Measurements from ENCODE around the gene KCNT1. TPM values are rescaled to one million over a fixed set of nuclear protein-coding genes. Genes with fewer than 3 reads are reported as not detected.

Gene KCNT1
- total RNA-seq, 1 experiment from 2014 or later = 0.68 TPM

- peaks cover 0 to 9% of the 10 kb centered on the region in 2 experiments; a peak in 2 of 4 replicates for H3K4me1 Mint-ChIP-seq
- Histone ChIP-seq H3K23ac (ENCODE audit: insufficient read length, low read depth, low read length) (no peak overlapping the region), H3K23me2 (ENCODE audit: insufficient read length, low read depth, low read length, poor library complexity, severe bottlenecking) (no peaks in the 10 kb centered on the region), H2BK12ac (ENCODE audit: insufficient read length, low read depth, low read length) (no peak overlapping the region), H4K91ac (ENCODE audit: insufficient read length, low read depth, low read length) (no peak overlapping the region), H3K56ac (ENCODE audit: insufficient read length, low read depth, low read length) (no peak overlapping the region), H3T11ph (ENCODE audit: low read length) (no peak overlapping the region), H2BK20ac (ENCODE audit: low read depth, low read length, poor library complexity, severe bottlenecking) (no peak overlapping the region), H4K5ac (ENCODE audit: insufficient read length, low read depth, low read length) (no peak overlapping the region), H3K79me2 (ENCODE audit: insufficient read depth, low read length) (no peaks in the 10 kb centered on the region), H3K9me3 (ENCODE audit: control insufficient read depth, low read depth, low read length) (no peaks in the 10 kb centered on the region), H2AFZ (ENCODE audit: low read length) (no peak overlapping the region), H3K4me1 (ENCODE audit: insufficient read depth, low read length) (no peaks in the 10 kb centered on the region), H2BK15ac (ENCODE audit: low read depth, low read length) (no peak overlapping the region), H2AK5ac (ENCODE audit: insufficient read length, low read length) (no peak overlapping the region), H3K4me2 (ENCODE audit: insufficient read depth, insufficient read length, low read length) (no peak overlapping the region), H3K79me1 (ENCODE audit: insufficient read depth, low read depth, low read length, poor library complexity, severe bottlenecking) (no peaks in the 10 kb centered on the region), H3K27ac (ENCODE audit: insufficient read length, low read depth, low read length) (no peak overlapping the region), H3K4ac (ENCODE audit: low read depth, low read length) (no peak overlapping the region), H2BK5ac (ENCODE audit: insufficient read length, low read length) (no peak overlapping the region), H4K8ac (replicated peaks; ENCODE audit: insufficient read length, low read depth, low read length) (no peak overlapping the region), H3K18ac (ENCODE audit: insufficient read length, low read depth, low read length) (no peak overlapping the region), H3K14ac (ENCODE audit: insufficient read depth, low read length) (peak overlapping the region; percentile 41; the same call in 1 of the 2 replicates), H3K9ac (ENCODE audit: extremely low read depth, insufficient read length, low read length) (no peak overlapping the region), H2BK120ac (ENCODE audit: low read depth, low read length, poor library complexity, severe bottlenecking) (no peak overlapping the region), H4K20me1 (ENCODE audit: control insufficient read depth, insufficient read depth, insufficient read length) (no peaks in the 10 kb centered on the region), H3K27me3 (ENCODE audit: insufficient read depth, low read length) (no peaks in the 10 kb centered on the region)
- H3K36me3 Mint-ChIP-seq (ENCODE audit: insufficient read depth in 1 of 3, low read depth in 3 of 3) = no peaks in the 10 kb centered on the region
- no peak for DNase-seq
- H3K27ac Mint-ChIP-seq = peak overlapping the region in 1 of 3 experiments; percentile 49; a peak in 1 of 7 replicates
- WGBS (ENCODE audit: extremely low coverage, insufficient read length, low lambda C conversion rate) = no CpG with 5 or more reads among the region's 16 CpGs
- H3K4me3 Mint-ChIP-seq = no peak overlapping the region
- TF ChIP-seq CTCF (conservative IDR thresholded peaks at IDR 0.05) = no peak
- H3K27me3 Mint-ChIP-seq (ENCODE audit: low read depth) = no peaks in the 10 kb centered on the region
- H3K9me3 Mint-ChIP-seq = no peaks in the 10 kb centered on the region; a peak in 1 of 5 replicates
Measured at GRCh38 chr9:135748676-135749075, 46.7 kb downstream of the KCNT1 start.
